K562 (cell line): ENCODE measurements around the gene GET3. TPM values are rescaled to one million over a fixed set of nuclear protein-coding genes. Genes with fewer than 3 reads are reported as not detected.

Source experiments
- EZH2 ChIP-seq: IDR thresholded peaks from 2 replicates; pipeline ENCODE4 v1.6.1; 2012; ENCODE audit warnings: low read depth, mild to moderate bottlenecking, inconsistent platforms, low read length, borderline replicate concordance
- NKRF ChIP-seq: fragments of 450-650 bp; IDR thresholded peaks from 2 replicates; pipeline ENCODE4 v1.6.1; 2016; ENCODE audit warnings: borderline replicate concordance
- POLR2B ChIP-seq: fragments of 450-650 bp; IDR thresholded peaks from 2 replicates; pipeline ENCODE4 v1.6.1; 2018; ENCODE audit warnings: low read depth; ENCODE audit not compliant: partially characterized antibody
- PREB ChIP-seq: sonication (generic); formaldehyde crosslinking; IDR thresholded peaks from 2 replicates; pipeline ENCODE4 v1.8.1; 2023; ENCODE audit warnings: mild to moderate bottlenecking, missing genetic modification reagents
- RB1 ChIP-seq: fragments of 450-650 bp; IDR thresholded peaks from 2 replicates; pipeline ENCODE4 v1.6.1; 2017; ENCODE audit warnings: low read depth, mild to moderate bottlenecking
- RCOR1 ChIP-seq, 2 experiments: IDR thresholded peaks; 2 replicates each; pipeline ENCODE4 v1.6.1; 2012; ENCODE audit warnings: low read depth in 2 of 2, low read length in 2 of 2, borderline replicate concordance in 1 of 2, improper control_type of control experiment in 1 of 2
- RUNX1 ChIP-seq: sonication (generic); IDR thresholded peaks from 2 replicates; pipeline ENCODE4 v1.6.1; 2016; ENCODE audit warnings: antibody characterized with exemption, low read depth
- STAT5B ChIP-seq: fragments of 250-450 bp; sonication (Bioruptor Pico); IDR thresholded peaks from 2 replicates; pipeline ENCODE4 v1.8.0; 2021; ENCODE audit warnings: mild to moderate bottlenecking, inconsistent platforms
- ZBTB5 ChIP-seq: fragments of 450-650 bp; IDR thresholded peaks from 2 replicates; pipeline ENCODE4 v1.6.1; 2017; ENCODE audit warnings: antibody characterized with exemption
- ZC3H8 ChIP-seq: fragments of 450-650 bp; IDR thresholded peaks from 2 replicates; pipeline ENCODE4 v1.6.1; 2017
- ZFX ChIP-seq: sonication (generic); formaldehyde crosslinking; IDR thresholded peaks from 2 replicates; pipeline ENCODE4 v1.8.0; 2022; ENCODE audit warnings: mild to moderate bottlenecking, missing genetic modification reagents, moderate library complexity
- ZNF592 ChIP-seq: fragments of 450-650 bp; IDR thresholded peaks from 2 replicates; pipeline ENCODE4 v1.6.1; 2017; ENCODE audit warnings: antibody characterized with exemption, mild to moderate bottlenecking
- polyA plus RNA-seq, 8 experiments: library from polyadenylated mRNA; depleted of rRNA in 4 of 8; stranded (reverse) in 5 of 8; unstranded in 3 of 8; fragments of >200 nt; fragmentation: Nextera tagmentation in 2 of 8; fragmentation: Illumina TruSeq in 1 of 8; extraction: Ambion mirVana in 2 of 8; extraction: Trizol in 1 of 8; gene quantifications; 2 replicates each; pipeline versions ENCODE4 v1.2.1 to v1.2.3, GENCODE V29; 2011 to 2014; ENCODE audit warnings: inconsistent platforms in 1 of 8, missing spikeins in 1 of 8
- total RNA-seq, 7 experiments: library from RNA; depleted of rRNA in 6 of 7; stranded (reverse); fragments of >200 nt in 6 of 7; fragmentation: Illumina TruSeq in 2 of 7; extraction: Trizol in 2 of 7; gene quantifications; 2 replicates each; pipeline versions ENCODE4 v1.2.1 to v1.2.3, GENCODE V29; 2011 to 2021; ENCODE audit warnings: low replicate concordance in 1 of 7
- TF ChIP-seq, protein P1 (sequence below): sonication (generic); formaldehyde crosslinking; IDR thresholded peaks from 2 replicates; pipeline ENCODE4 v1.8.0; 2022; ENCODE audit warnings: missing genetic modification reagents, mild to moderate bottlenecking, borderline replicate concordance
- TF ChIP-seq, protein P2 (sequence below): sonication (generic); formaldehyde crosslinking; IDR thresholded peaks from 2 replicates; pipeline ENCODE4 v1.8.1; 2023; ENCODE audit warnings: mild to moderate bottlenecking, missing genetic modification reagents

Gene GET3
- total and polyA plus RNA-seq, 9 of the 15 experiments (the other 6 are each of a cell fraction or from before 2014, with no cell fraction given), result 8.3 to 83.5 (median 51.8) TPM

DNA sequence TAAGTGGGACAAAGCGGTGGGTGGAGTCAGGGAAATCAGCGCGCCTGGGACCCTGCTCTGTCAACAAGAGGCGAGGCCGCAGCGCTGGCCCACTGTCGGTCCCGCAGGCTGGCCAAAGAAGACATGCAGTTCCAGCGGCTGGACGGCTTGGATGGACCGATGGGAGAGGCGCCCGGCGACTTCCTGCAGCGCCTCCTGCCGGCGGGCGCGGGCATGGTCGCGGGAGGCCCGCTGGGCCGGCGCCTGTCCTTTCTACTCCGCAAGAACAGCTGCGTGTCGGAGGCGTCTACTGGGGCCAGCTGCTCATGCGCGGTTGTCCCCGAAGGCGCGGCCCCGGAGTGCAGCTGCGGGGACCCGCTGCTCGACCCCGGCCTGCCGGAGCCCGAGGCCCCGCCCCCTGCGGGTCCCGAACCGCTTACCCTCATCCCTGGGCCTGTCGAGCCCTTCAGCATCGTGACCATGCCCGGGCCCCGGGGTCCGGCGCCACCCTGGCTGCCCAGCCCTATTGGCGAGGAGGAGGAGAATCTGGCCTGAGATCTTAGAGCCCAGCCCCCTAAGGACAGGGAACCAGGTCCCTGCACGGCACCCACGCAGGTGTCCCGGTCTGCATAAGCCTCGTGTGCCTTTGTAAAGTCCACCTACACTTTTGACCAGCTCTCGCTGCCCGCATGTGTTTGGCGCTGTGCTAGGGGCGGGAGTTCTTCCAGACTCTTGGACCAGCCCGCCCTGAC lies 20.4 kb downstream of the GET3 start (continued):
- TF ChIP-seq NKRF, result no peak
- no peak for TF ChIP-seq EZH2
- peak; percentile 93 for TF ChIP-seq RB1
- TF ChIP-seq STAT5B (CRISPR knock-in tag), result no peak
- peak; percentile 28 to 81; a peak in 3 of 4 replicates for TF ChIP-seq RCOR1 (IDR thresholded peaks at IDR 0.05; ENCODE audit: borderline replicate concordance in 1 of 2, low read depth in 2 of 2, low read length in 2 of 2)
- TF ChIP-seq POLR2B, result no peak
- TF ChIP-seq RUNX1, result no peak
- no peak for TF ChIP-seq ZNF592
- TF ChIP-seq, protein P1, sequence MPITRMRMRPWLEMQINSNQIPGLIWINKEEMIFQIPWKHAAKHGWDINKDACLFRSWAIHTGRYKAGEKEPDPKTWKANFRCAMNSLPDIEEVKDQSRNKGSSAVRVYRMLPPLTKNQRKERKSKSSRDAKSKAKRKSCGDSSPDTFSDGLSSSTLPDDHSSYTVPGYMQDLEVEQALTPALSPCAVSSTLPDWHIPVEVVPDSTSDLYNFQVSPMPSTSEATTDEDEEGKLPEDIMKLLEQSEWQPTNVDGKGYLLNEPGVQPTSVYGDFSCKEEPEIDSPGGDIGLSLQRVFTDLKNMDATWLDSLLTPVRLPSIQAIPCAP (CRISPR knock-in tag), result no peak
- no peak for TF ChIP-seq ZC3H8
- peak; percentile 55; the same call in 1 of the 2 replicates for TF ChIP-seq ZFX
- TF ChIP-seq, protein P2, sequence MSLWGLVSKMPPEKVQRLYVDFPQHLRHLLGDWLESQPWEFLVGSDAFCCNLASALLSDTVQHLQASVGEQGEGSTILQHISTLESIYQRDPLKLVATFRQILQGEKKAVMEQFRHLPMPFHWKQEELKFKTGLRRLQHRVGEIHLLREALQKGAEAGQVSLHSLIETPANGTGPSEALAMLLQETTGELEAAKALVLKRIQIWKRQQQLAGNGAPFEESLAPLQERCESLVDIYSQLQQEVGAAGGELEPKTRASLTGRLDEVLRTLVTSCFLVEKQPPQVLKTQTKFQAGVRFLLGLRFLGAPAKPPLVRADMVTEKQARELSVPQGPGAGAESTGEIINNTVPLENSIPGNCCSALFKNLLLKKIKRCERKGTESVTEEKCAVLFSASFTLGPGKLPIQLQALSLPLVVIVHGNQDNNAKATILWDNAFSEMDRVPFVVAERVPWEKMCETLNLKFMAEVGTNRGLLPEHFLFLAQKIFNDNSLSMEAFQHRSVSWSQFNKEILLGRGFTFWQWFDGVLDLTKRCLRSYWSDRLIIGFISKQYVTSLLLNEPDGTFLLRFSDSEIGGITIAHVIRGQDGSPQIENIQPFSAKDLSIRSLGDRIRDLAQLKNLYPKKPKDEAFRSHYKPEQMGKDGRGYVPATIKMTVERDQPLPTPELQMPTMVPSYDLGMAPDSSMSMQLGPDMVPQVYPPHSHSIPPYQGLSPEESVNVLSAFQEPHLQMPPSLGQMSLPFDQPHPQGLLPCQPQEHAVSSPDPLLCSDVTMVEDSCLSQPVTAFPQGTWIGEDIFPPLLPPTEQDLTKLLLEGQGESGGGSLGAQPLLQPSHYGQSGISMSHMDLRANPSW (CRISPR knock-in tag), result no peak
- no peak for TF ChIP-seq ZBTB5
- no peak for TF ChIP-seq PREB (CRISPR knock-in tag)
